Transverse colon (tissue), 3 donors: ENCODE data around the gene CARD19.

Experiments
- EP300 ChIP-seq: sonication (generic); formaldehyde crosslinking; IDR thresholded peaks from one replicate; pipeline ENCODE4 v1.6.1; 2017; ENCODE audit warnings: antibody characterized with exemption, low read depth
- POLR2A ChIP-seq: fragments of 450-650 bp; IDR thresholded peaks from one replicate; pipeline ENCODE4 v1.6.1; 2016; ENCODE audit warnings: antibody characterized with exemption, mild to moderate bottlenecking, moderate library complexity
- TF ChIP-seq, protein P1 (sequence below), 5 experiments: fragments of 200-600 bp in 3 of 5; fragments of 450-650 bp in 2 of 5; sonication (generic) in 3 of 5; IDR thresholded peaks; 1 replicate in 2 of 5; 2 replicates in 3 of 5; pipeline ENCODE4 v1.5.1; 2016 to 2017; ENCODE audit warnings: antibody characterized with exemption in 5 of 5, inconsistent platforms in 3 of 5, mild to moderate bottlenecking in 2 of 5, moderate library complexity in 1 of 5

- TF ChIP-seq, protein P1, sequence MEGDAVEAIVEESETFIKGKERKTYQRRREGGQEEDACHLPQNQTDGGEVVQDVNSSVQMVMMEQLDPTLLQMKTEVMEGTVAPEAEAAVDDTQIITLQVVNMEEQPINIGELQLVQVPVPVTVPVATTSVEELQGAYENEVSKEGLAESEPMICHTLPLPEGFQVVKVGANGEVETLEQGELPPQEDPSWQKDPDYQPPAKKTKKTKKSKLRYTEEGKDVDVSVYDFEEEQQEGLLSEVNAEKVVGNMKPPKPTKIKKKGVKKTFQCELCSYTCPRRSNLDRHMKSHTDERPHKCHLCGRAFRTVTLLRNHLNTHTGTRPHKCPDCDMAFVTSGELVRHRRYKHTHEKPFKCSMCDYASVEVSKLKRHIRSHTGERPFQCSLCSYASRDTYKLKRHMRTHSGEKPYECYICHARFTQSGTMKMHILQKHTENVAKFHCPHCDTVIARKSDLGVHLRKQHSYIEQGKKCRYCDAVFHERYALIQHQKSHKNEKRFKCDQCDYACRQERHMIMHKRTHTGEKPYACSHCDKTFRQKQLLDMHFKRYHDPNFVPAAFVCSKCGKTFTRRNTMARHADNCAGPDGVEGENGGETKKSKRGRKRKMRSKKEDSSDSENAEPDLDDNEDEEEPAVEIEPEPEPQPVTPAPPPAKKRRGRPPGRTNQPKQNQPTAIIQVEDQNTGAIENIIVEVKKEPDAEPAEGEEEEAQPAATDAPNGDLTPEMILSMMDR (IDR thresholded peaks at IDR 0.05): no peak
- no peak for TF ChIP-seq POLR2A
- TF ChIP-seq EP300: no peak
Observed at GRCh38 chr9:93148721-93149120, 52.7 kb downstream of the CARD19 start.
